B cell (primary cell): ENCODE results near the gene BTG2.

Experiments used
- EZH2 ChIP-seq: IDR thresholded peaks from 2 replicates; pipeline ENCODE4 v1.6.1; 2012; ENCODE audit warnings: borderline replicate concordance, low read depth, mild to moderate bottlenecking, moderate library complexity, low read length; ENCODE audit not compliant: insufficient read depth, poor library complexity, severe bottlenecking
- TF ChIP-seq, protein P1 (sequence below): fragments of 200-600 bp; IDR thresholded peaks from one replicate; pipeline ENCODE4 v1.8.0; 2022; ENCODE audit warnings: antibody characterized with exemption, mild to moderate bottlenecking

DNA sequence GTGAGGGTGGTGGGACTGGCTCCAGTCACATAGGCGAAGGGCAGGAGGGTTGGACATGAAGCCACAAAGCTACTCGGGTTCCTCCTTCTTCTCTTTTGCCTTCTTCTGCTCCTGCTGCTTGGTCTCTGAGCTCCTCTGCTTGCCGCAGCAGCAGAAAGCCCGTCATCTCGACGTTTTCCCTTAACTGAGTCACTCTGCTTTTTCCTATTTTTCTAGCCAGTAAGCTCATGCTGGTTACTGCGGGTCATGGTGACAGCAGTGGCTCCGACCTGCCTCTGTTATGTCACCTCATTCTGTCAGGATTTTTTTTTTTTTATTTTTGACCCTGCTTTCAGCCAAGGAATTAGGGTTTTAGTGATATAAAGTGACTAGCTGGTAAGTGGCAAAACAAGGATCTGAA lies 48.2 kb downstream of the BTG2 start:
- TF ChIP-seq, protein P1, sequence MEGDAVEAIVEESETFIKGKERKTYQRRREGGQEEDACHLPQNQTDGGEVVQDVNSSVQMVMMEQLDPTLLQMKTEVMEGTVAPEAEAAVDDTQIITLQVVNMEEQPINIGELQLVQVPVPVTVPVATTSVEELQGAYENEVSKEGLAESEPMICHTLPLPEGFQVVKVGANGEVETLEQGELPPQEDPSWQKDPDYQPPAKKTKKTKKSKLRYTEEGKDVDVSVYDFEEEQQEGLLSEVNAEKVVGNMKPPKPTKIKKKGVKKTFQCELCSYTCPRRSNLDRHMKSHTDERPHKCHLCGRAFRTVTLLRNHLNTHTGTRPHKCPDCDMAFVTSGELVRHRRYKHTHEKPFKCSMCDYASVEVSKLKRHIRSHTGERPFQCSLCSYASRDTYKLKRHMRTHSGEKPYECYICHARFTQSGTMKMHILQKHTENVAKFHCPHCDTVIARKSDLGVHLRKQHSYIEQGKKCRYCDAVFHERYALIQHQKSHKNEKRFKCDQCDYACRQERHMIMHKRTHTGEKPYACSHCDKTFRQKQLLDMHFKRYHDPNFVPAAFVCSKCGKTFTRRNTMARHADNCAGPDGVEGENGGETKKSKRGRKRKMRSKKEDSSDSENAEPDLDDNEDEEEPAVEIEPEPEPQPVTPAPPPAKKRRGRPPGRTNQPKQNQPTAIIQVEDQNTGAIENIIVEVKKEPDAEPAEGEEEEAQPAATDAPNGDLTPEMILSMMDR, result no peak
- no peak for TF ChIP-seq EZH2
